Measurements from ENCODE around the gene CYP4F8.

Gene CYP4F8

GRCh38 chr19:15616627-15617270 lies 1.7 kb downstream of the CYP4F8 start:
- no peak for DNase-seq (ENCODE audit: low read depth)

- no peak for DNase-seq (ENCODE audit: low read depth)
These were observed 3.3 kb downstream of the CYP4F8 start for GRCh38 chr19:15618321-15618720.

GRCh38 chr19:15621801-15622200 lies 6.8 kb downstream of the CYP4F8 start:
- no peak for DNase-seq (ENCODE audit: low read depth)

GRCh38 chr19:15622991-15623390 lies 8.0 kb downstream of the CYP4F8 start:
- DNase-seq (ENCODE audit: low read depth) = no peak

- no peak for DNase-seq (ENCODE audit: low read depth)
These were observed 8.8 kb downstream of the CYP4F8 start for GRCh38 chr19:15623711-15624318.

- DNase-seq (ENCODE audit: low read depth) = no peak
These were observed 13.4 kb downstream of the CYP4F8 start for GRCh38 chr19:15628236-15629002.

- peak; percentile 89 for DNase-seq (ENCODE audit: low read depth)
These were observed 14.2 kb downstream of the CYP4F8 start for GRCh38 chr19:15629003-15629880.

GRCh38 chr19:15631817-15632216 lies 16.8 kb downstream of the CYP4F8 start:
- peak; percentile 11 for DNase-seq (ENCODE audit: low read depth)

GRCh38 chr19:15633082-15633835 lies 18.2 kb downstream of the CYP4F8 start:
- no peak for DNase-seq (ENCODE audit: low read depth)

GRCh38 chr19:15634105-15634504 lies 19.1 kb downstream of the CYP4F8 start:
- no peak for DNase-seq (ENCODE audit: low read depth)

GRCh38 chr19:15635016-15635805 lies 20.2 kb downstream of the CYP4F8 start:
- DNase-seq (ENCODE audit: low read depth) = no peak

- DNase-seq (ENCODE audit: low read depth) = no peak
These were observed 21.0 kb downstream of the CYP4F8 start for GRCh38 chr19:15636026-15636425.

GRCh38 chr19:15639596-15639995 lies 24.6 kb downstream of the CYP4F8 start:
- DNase-seq (ENCODE audit: low read depth) = no peak

GRCh38 chr19:15640294-15640903 lies 25.4 kb downstream of the CYP4F8 start, which contains the start of gene CYP4F3:
CYP4F3 (plus strand) TSS chr19:15640897; CDS start chr19:15641416, 519 bp downstream.
- DNase-seq (ENCODE audit: low read depth) = no peak

GRCh38 chr19:15640904-15641597 lies 26.0 kb downstream of the CYP4F8 start:
- no peak for DNase-seq (ENCODE audit: low read depth)

GRCh38 chr19:15641901-15642491 lies 27.0 kb downstream of the CYP4F8 start:
- no peak for DNase-seq (ENCODE audit: low read depth)

- DNase-seq (ENCODE audit: low read depth) = no peak
These were observed 27.8 kb downstream of the CYP4F8 start for GRCh38 chr19:15642807-15643206.

- no peak for DNase-seq (ENCODE audit: low read depth)
These were observed 28.4 kb downstream of the CYP4F8 start for GRCh38 chr19:15643387-15643786.
